ENCODE data around the gene AMHR2. TPM values are rescaled to one million over a fixed set of nuclear protein-coding genes. Genes with fewer than 3 reads are reported as not detected.

AMHR2 gene
- polyA plus RNA-seq, 1 donor from 2014 or later: not detected

- H2AFZ ChIP-seq (ENCODE audit: low read depth, low read length): no peak overlapping the region
- H3K9ac ChIP-seq (ENCODE audit: low read length): no peak overlapping the region
- H4K20me1 ChIP-seq (ENCODE audit: insufficient read depth): peaks cover 7% of the 10 kb centered on the region
- no peak overlapping the region for H3K27ac ChIP-seq (ENCODE audit: low read length)
- no peak overlapping the region for H3K4me2 ChIP-seq (ENCODE audit: low read length)
- no peaks in the 10 kb centered on the region for H3K36me3 ChIP-seq (ENCODE audit: insufficient read depth, low read length)
- H3K79me2 ChIP-seq (replicated peaks; ENCODE audit: insufficient read depth, low read length): no peaks in the 10 kb centered on the region
- no peaks in the 10 kb centered on the region for H3K9me3 ChIP-seq (ENCODE audit: low read length)
- H3K9me2 ChIP-seq (ENCODE audit: insufficient read depth, low read length): no peaks in the 10 kb centered on the region
- H3K4me3 ChIP-seq (ENCODE audit: low read length): no peak overlapping the region
- TF ChIP-seq CTCF (IDR thresholded peaks at IDR 0.05; ENCODE audit: poor library complexity, severe bottlenecking) (no peak), TAF1 (IDR thresholded peaks at IDR 0.05; ENCODE audit: low read depth) (no peak), SMC3 (conservative IDR thresholded peaks at IDR 0.05; ENCODE audit: poor library complexity) (no peak), EZH2 (IDR thresholded peaks at IDR 0.05; ENCODE audit: borderline replicate concordance, insufficient read depth, low read length, poor library complexity, severe bottlenecking) (no peak), POLR2AphosphoS5 (IDR thresholded peaks at IDR 0.05) (no peak), REST (IDR thresholded peaks at IDR 0.05; ENCODE audit: borderline replicate concordance) (no peak), MXI1 (conservative IDR thresholded peaks at IDR 0.05; ENCODE audit: poor library complexity, severe bottlenecking) (no peak), EP300 (conservative IDR thresholded peaks at IDR 0.05; ENCODE audit: poor library complexity, severe bottlenecking) (no peak), RAD21 (conservative IDR thresholded peaks at IDR 0.05) (no peak)
- H3K27me3 ChIP-seq (ENCODE audit: insufficient read depth, low read depth, low read length): no peaks in the 10 kb centered on the region
- H3F3A ChIP-seq (ENCODE audit: insufficient read depth, low read length, poor library complexity, severe bottlenecking): no peaks in the 10 kb centered on the region
These were observed 57.1 kb downstream of the AMHR2 start for GRCh38 chr12:53480491-53481442.

Other genes with a start within 250 kb of the AMHR2 start
- 24.3 and 25.9 TPM in 2 replicates for gene ZNF740, start 243.1 kb upstream of the AMHR2 start, polyA plus RNA-seq
- 41.9 and 51.6 TPM in 2 replicates for gene CSAD, start 242.9 kb upstream of the AMHR2 start, polyA plus RNA-seq
- 0.26 TPM in 1 of 2 replicates, not detected in the other for gene ITGB7, start 216.6 kb upstream of the AMHR2 start, polyA plus RNA-seq
- gene RARG, start 191.6 kb upstream of the AMHR2 start, polyA plus RNA-seq: 0.61 and 1.0 TPM in 2 replicates
- 0.33 and 4.5 TPM in 2 replicates for gene ESPL1, start 155.6 kb upstream of the AMHR2 start, polyA plus RNA-seq
- gene PFDN5, start 128.3 kb upstream of the AMHR2 start, polyA plus RNA-seq: 1,371 and 1,383 TPM in 2 replicates
- gene MYG1, start 124.2 kb upstream of the AMHR2 start, polyA plus RNA-seq: 70.5 and 84.1 TPM in 2 replicates
- gene AAAS, start 102.2 kb upstream of the AMHR2 start, polyA plus RNA-seq: 138 and 153 TPM in 2 replicates
- not detected in 2 replicates for gene SP7, start 87.5 kb upstream of the AMHR2 start, polyA plus RNA-seq
- gene SP1, start 43.7 kb upstream of the AMHR2 start, polyA plus RNA-seq: 7.3 and 9.9 TPM in 2 replicates
- gene PRR13, start 17.9 kb downstream of the AMHR2 start, polyA plus RNA-seq: 6.4 and 11.2 TPM in 2 replicates
- gene PCBP2, start 28.2 kb downstream of the AMHR2 start, polyA plus RNA-seq: 242 and 261 TPM in 2 replicates
- gene MAP3K12, start 75.6 kb downstream of the AMHR2 start, polyA plus RNA-seq: 82.0 and 87.0 TPM in 2 replicates
- 135 and 162 TPM in 2 replicates for gene TARBP2, start 77.4 kb downstream of the AMHR2 start, polyA plus RNA-seq
- not detected in 2 replicates for gene NPFF, start 83.6 kb downstream of the AMHR2 start, polyA plus RNA-seq
- 1.9 and 6.3 TPM in 2 replicates for gene ATF7, start 202.5 kb downstream of the AMHR2 start, polyA plus RNA-seq

Measured in neural cell (in vitro differentiated cells).